Superior temporal gyrus (tissue), 1 donor: ENCODE data around the gene PDCD1.
"Not testable (repeated sequence)": the region's sequence is repeated elsewhere in the genome, so short reads cannot be mapped to it uniquely, and the experiment has no call there.

ENCODE experiments used
- DNase-seq: peaks from one replicate; pipeline ENCODE4 v3.0.0-alpha.2; 2016; ENCODE audit errors: extremely low spot score

PDCD1 gene

DNA sequence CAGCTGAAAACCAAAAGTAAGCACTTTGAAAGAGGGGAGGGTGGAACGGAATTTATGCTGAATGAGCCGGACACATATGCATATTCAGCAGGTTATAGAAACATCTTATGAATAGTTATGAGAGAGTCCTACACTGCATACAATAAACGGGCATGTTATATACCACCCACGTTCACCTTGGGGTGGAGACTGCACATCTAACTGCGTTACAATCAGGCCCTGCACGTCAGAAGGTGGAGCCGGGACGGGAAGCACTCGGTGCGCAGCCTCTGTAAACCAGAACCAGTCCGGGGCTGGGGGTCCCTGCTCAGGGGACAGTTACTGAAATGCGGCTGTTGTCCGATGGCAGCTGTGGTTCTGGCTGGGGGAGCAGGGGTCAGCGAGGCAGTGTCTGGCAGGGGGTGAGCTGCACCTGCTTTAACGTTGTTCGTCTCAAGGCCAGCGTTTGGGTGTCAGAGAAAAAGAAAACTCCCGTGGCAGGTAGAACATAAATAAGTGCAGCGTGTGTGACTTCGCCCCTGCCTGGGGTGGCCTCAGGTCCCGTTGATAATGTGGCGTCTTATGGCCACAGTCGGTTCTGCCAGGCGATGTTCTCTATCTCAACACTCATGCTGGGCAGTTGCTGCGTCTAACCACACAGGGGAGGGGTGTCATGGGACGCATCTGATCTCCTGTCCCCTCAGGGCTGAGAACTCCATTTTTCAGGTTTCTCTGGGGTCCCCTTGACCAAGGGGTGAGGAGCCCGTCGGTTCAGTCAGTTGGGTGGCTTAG, 24.8 kb downstream of the PDCD1 start:
- DNase-seq = not testable (repeated sequence)

DNA sequence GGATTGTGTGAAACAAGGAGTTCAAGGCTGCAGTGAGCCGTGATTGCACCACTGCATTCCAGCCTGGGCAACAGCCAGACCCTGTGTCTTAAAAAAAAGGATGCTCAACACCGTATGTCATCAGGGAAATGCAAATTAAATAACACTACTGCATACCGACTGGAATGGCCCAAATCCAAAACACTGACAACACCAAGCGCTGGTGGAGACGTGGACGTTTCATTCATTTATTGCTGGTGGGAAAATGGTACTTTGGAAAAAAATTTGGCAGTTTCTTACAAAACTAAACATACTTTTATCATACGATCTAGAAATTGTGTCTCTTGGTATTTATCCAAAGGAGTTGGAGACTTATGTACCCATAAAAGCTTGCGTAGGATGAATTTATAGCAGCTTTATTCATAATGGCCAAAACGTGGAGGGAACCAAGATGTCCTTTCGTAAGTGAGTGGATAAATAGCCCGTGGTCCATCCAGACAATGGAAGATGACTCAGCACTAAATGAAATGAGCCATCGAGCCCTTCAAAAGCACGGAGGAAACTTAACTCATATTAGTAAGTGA, 25.5 kb downstream of the PDCD1 start:
- DNase-seq = no peak

DNA sequence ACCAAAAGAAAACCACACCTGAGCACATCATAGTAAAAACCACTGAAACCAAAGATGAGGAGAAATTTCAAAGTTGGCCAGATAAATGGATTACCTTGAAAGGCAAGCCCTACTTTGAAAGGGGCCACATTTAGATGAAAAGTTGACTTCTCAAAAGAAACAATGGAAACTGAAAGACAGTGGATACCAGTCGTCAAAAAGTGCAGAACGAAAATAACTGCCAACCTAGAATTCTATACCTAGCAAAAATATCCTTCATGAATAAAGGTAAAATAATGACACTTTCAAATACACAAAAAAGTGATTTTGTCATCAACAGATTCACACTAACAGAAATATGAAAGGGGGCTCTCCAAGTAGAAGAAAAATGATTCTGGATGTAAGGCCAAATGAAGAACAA, 31.3 kb downstream of the PDCD1 start:
- no peak for DNase-seq

DNA sequence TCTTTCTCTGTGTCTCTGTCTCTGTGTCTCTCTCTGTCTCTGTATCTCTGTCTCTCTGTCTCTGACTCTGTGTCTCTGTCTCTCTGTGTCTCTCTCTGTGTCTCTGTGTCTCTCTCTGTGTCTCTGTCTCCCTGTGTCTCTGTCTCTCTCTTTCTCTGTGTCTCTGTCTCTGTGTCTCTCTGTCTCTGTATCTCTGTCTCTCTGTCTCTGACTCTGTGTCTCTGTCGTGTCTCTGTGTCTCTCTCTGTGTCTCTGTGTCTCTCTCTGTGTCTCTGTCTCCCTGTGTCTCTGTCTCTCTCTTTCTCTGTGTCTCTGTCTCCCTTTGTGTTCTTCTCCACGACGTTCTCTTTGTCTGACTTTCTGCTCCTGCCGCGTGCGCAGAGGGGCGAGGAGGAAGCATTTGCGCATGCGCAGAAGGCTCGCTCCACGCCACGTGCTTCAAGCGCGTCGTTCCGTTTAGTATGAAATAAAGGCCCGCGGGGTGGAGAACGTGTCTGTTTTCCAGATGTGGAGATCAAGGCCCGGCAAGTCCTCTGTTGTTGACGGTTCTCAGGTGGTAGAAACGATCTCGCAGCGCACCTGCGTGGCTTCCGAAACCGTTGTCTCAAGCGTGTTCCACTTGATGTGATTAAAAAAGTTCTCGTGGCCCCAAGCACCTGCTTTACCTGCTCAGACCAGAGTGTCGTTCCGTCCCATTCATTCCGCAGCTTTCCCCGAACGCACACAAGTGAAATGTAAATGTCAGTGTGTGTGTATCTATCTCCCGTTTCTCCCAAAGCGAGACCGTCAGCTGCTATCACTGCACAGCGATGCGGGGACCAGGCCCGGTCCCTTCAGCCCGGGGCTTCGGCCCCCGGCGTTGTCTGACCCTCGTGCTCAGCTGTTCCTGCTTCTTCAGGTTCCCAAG, 34.9 kb downstream of the PDCD1 start:
- not testable (repeated sequence) for DNase-seq

DNA sequence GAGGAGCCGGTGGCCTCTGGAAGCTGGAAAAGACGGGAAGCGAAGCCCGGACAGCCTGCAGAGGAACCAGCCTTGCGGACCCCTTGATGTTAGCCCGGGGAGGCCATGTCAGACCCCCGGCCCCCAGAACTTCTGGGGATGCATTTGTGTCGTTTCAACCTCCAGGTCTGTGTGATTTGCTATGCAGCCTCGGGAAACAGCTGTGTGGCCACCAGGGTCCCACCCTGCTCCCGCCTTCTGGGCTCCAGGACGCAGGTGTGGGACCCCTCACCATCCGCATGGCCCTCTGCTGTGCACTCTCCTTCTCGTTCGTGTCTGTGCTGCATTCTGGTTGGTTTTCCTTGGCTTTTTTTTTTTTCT, 36.5 kb downstream of the PDCD1 start:
- DNase-seq = no peak

DNA sequence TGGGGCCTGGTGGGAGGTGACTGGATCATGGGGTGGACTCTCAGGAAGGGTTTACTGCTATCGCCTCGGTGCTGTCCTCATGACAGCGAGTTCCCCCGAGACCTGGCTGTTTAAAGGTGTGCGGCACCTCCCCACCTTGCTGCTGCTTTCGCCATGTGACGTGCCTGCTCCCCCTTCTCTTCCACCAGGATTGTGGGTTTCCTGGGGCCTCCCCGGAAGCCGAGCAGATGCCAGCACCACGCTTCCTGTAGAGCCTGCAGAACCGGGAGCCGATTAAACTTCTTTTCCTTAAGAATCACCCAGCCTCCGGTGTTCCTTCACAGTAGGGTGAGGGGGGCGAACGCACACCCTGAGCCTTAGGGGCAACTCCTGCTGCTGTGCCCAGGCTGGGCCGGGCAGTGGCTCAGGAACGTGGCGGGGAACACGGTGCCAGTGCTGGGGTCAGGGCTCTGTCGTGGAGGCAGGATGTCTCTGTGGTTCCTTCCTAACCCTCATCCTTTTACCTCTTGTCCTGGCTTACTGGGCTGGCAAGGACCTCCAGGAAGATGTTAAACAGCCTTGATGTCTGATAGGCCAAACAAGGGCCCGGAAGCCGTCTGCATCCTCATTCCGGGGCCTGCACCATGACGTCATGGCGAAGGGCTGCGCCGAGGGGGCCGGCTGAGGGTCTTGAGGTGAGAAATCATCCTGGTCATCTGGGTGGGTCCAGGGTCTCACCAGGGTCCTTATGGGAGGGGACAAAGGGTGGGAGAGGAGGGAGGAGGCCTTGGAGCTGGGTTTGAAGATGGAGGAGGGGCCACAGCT, 37.0 kb downstream of the PDCD1 start:
- DNase-seq = no peak

DNA sequence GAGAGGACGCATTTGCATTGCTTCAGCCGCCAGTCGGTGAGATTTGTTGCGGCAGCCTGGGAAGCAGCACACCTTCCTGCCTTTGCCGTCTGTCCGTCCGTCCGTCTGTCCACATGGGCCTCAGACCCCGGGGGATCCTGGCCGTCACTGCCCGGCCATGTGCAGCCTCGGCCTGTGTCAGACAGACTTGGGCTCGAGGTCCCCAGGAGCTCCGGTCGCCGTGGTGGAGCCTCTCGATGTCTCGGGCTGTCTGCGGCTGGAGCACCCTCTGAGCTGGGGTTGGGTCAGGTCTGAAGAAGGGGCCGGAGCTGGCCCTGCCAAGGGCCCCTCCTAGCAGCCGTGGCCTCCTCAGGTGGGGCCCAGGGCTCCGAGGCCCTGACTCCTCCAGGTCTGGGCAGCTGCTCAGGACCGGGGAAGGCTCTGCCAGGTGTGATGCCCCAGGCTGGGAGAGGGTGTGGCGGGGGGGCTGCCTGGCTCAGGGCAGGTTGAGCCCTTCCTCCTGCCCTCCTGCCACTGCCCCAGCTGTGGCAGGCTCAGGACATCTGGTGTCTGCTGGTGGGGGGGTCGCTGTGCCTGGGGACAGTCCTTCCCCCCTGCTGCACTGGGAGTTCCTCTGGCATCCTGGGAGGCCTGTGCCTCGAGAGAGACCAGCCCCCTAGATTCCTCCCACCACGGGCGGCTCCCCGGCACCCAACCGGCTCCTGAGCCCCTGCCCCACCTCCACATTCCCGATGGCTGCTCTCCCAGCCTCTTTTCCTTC, 37.9 kb downstream of the PDCD1 start:
- DNase-seq = no peak

DNA sequence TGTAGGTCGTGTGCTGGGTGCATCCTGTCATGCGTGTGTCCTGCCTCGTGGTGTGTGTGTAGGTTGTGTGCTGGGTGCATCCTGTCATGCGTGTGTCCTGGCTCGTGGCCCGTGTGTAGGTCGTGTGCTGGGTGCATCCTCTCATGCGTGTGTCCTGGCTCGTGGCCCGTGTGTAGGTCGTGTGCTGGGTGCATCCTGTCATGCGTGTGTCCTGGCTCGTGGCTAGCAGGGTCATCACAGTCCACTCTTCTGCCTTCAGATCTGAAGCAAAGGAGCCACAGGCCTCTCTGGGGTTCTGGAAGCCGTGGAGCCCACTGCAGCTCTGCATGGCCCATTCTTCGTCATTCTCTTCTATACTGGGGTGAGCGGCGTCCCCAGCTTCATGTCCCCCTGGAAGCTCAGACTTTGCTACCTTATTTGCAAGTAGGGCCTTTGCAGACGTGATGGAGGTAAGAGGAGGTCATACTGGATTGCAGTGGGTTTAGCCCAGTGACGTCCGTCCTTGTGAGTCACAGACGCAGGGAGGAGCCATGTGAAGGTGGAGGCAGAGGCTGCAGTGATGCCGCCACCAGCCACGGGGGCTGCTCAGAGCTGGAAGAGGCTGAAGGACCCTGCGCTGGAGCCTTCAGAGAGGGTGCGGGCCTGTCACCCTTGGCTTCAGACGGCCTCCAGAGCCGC, 38.6 kb downstream of the PDCD1 start:
- not testable (repeated sequence) for DNase-seq

DNA sequence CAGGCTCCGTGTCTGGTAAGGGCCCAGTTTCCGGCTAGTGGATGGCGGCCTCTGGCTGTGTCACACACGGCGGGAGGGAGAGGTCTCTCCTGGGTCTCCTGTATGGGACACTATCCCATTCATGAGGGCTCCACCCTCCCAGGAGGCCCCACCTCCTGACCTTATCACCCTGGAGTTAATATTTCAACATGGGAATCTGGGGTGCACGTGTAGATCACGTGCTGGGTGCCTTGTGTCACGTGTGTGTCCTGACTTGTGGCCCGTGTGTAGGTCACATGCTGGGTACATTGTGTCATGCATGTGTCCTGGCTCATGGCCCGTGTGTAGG, 39.8 kb downstream of the PDCD1 start:
- no peak for DNase-seq

DNA sequence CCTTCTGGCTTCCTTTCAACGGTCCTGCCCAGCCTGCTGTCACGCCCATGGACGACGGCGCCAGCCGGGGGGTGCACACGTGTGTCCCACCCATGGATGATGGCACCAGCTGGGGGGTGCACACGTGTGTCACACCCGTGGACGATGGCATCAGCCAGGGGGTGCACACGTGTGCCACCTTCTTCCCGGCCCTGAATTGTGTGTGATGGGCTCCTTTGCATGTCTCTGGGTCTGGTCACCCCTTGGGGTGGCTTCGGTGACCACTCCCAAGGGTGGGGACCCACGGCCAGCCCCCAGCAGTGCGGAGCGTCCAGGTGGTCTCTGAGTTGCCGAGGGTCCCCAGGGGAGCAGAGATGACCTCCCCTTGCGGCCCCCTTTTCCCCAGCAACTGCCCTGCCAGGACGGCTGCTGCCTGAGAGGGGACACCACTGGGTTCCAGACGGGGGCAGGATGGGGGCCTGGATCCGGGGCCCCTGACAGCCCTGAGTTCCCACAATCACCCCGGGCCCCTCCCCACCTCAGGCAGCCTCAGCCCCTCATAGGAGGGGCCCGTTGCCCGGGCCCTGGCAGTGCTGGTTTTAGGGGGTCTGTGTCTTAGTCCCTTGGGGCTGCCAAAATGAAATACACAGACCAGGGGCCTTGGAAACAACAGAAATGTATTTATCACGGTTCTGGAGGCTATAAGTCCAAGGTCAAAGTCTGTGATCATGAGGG, 40.3 kb downstream of the PDCD1 start:
- no peak for DNase-seq

DNA sequence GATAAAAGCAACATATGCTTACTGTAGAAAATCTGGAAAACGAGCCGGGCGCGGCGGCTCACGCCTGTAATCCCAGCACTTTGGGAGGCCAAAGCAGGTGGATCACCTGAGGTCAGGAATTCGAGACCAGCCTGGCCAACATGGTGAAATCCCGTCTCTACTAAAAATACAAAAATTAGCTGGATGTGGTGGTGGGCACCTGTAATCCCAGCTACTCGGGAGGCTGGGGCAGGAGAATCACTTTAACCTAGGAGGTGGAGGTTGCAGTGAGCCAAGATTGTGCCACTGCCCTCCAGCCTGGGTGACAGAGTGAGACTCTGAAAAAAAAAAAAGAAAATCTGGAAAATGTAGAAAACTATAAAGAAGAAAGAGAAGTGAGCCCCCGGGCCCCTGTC, 40.9 kb downstream of the PDCD1 start:
- DNase-seq = not testable (repeated sequence)

DNA sequence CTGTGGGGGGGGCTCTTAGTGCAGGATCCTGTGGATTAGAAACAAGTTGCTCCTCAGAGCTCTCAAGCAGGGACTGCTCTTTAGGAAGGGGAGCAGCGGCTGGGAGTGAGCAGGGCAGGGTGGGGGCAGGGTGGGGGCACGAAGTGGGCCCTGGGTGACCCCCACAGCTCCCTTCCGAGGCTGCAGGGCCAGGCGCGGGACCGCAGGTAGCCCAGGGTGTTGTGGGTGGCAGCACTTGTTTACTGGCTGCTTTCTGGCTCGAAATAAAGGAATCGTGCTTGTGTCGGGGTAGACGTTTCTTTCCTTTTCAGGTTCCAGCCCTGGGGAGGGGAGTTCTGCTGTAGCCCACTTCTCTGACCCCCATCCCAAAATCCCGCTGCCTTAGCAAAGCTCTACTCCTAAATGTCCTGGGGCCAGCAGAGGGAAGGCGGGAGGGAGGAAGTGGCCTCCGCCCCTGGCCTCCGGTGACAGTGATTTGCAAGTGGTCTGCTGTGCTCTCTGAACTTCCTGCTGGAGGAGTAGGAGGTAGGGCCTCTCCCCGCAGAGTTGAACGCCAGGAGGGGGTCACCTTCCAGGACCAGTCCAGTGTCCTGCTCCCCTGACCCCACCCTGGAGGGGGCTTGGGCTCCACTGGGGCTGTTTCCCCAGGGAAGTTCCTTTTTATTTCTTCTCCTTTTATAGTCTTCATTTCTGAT, 41.4 kb downstream of the PDCD1 start:
- no peak for DNase-seq

DNA sequence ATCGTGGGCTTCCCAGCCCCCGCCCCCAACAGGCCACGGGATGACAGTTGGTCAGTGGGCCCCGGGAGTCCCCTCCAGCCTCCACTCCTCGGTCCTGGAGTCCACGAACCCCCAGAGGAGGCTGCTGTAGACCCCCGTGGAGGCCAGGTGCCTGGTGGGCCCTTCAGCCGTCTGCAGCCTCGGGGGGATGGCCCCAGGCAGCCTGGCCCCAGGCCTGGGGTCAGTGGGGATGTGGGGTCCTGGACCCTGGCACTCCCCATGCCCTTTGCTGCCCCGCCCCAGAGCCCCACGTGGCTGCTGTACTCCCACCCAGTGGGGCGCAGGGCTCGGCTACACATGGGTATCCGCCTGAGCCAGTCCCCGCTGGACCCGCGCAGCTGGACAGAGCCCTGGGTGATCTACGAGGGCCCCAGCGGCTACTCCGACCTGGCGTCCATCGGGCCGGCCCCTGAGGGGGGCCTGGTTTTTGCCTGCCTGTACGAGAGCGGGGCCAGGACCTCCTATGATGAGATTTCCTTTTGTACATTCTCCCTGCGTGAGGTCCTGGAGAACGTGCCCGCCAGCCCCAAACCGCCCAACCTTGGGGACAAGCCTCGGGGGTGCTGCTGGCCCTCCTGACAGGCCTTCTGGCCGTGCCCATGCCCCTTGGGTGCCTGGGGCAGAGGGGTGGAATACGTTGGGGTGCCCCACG, 42.1 kb downstream of the PDCD1 start:
- no peak for DNase-seq

DNA sequence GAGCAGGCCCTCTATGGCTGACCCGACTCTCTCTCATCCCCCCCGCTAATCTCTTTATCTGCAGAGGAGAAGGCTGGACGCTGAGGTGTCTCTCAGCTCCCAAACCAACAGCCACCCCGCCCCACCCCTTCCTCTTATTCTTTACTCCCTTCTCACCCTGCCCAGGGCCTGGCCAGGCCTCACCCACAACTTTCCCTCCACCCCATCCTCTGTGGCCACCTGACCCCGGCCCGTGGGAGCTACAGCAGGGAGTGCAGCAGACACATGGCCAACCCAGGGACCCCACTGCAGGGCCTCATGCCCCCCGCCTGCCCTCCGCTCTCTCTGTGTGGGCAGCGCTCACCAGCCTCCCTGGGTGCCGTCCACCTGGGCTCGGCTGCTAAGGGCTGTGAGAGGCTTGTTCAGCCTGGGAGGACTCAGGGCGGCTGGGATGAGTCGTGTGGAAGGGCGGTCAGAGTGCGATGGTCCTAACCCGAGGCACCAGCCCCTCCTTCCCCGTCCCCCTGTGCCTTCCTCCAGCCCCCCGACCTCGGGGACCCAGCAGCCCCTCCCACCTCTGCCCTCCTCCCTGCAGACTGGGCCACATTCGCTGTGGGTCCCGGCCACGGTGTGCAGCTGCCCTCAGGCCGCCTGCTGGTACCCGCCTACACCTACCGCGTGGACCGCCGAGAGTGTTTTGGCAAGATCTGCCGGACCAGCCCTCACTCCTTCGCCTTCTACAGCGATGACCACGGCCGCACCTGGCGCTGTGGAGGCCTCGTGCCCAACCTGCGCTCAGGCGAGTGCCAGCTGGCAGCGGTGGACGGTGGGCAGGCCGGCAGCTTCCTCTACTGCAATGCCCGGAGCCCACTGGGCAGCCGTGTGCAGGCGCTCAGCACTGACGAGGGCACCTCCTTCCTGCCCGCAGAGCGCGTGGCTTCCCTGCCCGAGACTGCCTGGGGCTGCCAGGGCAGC, 42.9 kb downstream of the PDCD1 start:
- no peak for DNase-seq

DNA sequence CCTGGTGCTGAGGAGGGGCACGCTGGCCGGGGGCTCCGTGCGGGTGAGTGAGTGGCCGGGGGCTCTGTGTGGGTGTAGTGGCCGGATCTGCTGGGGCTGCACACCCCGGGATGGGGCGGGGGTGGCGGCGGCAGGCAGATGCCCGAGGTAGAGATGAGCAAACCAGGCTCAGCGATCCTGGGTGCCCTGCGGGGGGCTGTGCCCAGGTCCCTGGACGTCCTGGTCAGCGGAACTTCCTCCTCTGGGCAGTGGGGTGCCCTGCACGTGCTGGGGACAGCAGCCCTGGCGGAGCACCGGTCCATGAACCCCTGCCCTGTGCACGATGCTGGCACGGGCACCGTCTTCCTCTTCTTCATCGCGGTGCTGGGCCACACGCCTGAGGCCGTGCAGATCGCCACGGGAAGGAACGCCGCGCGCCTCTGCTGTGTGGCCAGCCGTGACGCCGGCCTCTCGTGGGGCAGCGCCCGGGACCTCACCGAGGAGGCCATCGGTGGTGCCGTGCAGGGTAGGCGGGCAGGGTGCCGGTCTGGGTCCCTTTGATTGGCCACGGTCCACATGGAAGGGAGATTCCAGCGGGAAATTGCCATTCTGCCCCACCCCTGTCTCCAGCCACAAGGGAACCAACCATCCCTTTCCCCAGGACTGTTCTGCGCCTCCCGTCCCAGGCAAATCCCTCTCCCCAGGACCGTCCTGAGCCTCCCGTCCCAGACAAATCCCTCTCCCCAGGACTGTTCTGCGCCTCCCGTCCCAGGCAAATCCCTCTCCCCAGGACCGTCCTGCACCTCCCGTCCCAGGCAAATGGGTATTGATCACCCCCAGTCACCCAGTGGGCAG, 43.8 kb downstream of the PDCD1 start:
- DNase-seq = no peak

DNA sequence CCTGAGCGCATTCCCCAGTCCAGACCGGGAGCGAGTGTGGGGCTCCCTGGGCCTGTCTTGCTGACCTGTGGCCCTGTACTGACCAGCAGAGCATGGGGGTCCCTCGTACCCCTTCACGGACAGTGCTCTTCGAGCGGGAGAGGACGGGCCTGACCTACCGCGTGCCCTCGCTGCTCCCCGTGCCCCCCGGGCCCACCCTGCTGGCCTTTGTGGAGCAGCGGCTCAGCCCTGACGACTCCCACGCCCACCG, 44.4 kb downstream of the PDCD1 start:
- no peak for DNase-seq
